GM19372 (cell line): ENCODE results near the gene VWDE.

Experiments used
- ATAC-seq: cut with Tn5 transposase; IDR thresholded peaks from one replicate; pipeline ENCODE4 v1.9.1; 2021; ENCODE audit warnings: mild to moderate bottlenecking, low read depth, moderate library complexity; ENCODE audit not compliant: unreplicated experiment

VWDE gene

DNA sequence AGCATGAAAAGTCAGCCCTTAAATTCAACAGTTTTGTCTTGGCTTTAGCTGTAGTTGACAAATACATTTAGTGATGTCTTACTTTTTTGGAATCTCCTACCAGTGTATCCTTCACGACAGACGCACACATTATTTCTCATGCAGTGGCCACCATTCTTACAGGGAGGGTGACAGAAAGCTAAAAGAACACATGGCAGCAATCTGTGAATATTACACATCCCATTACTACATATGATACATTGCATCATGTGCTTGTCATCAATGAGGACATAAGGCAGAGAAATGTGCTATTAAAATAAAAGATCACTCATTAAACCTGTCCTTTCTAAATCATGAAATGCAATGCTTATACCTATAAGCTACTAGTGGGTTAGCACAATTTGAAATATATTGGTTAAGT, 66.6 kb downstream of the VWDE start:
- no peak for ATAC-seq

DNA sequence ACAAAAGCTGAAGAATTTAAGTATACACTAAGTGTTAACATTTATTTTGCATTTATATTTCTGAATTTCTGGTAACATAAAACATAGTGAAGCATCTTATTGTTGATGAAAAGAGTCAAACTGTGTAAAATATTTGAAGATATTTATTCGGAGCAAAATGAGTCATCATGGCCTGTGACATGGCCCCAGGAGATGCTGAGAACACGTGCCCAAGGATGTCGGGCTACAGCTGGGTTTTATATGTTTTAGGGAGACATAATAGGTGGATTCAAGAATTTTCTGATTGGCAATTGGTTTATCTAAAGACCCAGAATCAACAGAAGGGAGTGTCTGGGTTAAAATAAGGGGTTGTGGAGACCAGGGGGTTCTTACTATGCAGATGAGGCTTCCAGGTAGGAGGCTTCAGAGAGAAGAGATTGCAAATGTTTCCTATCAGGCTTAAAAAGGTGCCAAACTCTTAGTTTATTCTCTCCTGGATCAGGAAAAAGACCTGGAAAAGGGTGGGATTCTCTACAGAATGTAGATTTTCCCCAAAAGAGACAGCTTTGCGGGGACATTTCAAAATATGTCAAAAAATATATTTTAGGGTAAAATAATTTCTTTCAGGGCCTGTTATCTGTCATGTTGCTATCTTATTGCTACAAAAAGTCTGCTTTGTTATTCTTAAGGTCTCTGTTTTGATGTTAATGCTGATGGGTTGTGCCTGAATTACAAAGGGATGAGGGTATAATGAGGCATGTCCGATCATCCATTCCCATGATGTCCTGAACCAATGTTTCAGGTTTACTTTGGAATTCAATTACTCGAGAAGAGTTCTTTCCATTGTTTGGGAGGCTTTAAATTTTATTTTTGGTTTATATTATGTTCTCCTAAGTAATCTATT, 74.5 kb downstream of the VWDE start:
- no peak for ATAC-seq

DNA sequence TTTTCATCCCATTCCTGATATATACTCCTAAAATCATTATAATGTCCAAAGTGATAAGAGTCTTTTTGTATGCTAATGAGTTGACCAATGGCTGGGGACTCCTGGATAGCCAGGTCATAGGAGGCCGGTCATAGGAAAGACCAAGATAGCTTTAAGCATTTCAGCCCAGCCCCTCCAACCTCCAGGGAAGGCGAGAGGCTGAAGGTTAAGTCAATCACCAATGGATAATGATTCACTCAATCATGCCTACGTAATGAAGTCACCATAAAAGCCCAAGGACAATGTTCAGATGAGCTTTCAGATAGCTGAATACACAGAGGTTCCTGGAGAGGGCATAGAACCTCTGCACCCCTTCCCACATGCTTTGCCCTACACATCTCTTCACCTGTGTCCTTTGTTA, 75.7 kb downstream of the VWDE start:
- no peak for ATAC-seq

DNA sequence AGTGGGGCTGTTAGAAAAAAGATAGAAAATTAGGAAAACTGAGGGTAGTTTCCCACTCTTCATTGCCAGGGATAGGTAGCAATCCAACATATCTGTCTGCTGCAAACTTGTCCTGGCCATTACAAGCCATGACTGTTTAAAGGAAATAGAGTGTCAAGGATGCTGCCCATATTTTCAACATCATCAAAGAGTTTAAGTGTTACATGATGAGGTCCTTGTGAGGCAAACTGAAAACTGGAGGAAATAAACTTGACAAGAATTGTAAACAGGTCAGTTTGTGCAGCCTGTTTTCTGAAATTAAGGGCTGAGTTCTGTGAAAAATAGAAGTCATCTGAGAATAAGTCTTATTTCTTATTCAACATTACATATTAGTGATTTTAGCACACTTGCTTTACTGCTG, 78.0 kb downstream of the VWDE start:
- no peak for ATAC-seq

DNA sequence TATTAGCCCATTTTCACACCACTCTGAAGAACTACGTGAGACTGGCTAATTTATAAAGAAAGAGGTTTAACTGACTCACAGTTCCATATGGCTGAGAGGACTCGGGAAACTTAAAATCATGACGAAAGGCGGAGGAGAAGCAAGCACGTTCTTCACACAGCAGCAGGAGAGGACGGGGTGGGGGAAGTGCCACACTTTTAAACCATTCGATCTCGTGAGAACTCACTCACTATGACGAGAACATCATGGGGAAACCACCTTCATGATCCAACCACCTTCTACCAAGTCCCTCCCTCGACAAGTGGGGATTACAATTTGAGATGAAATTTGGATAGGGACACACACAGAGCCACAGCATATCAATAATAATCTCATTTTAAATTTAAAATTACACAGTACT, 80.2 kb downstream of the VWDE start:
- ATAC-seq: no peak

DNA sequence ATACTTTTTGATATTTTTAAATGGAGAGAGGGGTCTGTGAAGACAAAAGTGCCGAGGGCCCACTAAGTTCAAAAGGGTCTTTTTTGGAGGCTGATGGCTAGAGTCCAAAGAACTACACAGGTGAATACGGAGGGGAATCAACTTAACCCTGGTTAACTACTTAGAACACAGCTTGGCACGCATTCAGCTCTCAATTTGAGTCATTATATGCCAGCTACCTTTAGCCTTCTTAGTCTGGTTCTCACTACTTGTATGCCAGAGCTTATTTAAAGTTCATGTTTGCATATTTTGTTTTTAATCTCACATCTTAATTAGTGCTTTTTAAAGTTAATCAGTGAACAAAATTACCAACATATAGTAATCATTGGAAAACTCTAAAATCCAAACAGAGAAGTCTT, 80.8 kb downstream of the VWDE start:
- ATAC-seq: no peak

DNA sequence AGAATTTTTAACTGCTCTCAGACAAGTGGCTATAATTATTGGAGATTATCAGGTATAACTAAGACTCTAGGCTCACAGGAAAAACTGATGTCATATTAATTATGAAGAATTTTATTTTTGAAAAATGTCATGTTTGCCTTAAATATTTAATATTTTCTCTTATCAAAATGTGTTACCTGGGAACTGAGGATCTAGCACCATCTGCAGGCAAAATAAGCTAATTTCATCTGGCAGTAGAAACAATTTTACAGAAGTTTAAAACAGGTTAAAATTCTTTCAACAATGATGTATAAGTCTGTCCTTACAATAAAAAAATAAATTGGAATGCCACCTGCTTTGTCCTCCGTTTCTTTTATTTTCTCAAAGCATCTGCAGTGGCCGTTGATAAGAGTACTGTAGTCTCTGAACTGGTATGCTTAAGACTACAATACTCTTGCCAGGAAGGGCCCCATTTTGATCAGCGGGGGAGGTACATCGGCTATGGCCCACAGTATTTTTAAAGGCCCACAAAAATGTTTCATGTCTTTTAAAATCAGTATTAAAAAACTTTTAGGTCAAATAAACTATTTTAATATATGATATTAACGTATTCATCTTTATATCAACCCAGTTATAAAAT, 81.3 kb downstream of the VWDE start:
- ATAC-seq: no peak

DNA sequence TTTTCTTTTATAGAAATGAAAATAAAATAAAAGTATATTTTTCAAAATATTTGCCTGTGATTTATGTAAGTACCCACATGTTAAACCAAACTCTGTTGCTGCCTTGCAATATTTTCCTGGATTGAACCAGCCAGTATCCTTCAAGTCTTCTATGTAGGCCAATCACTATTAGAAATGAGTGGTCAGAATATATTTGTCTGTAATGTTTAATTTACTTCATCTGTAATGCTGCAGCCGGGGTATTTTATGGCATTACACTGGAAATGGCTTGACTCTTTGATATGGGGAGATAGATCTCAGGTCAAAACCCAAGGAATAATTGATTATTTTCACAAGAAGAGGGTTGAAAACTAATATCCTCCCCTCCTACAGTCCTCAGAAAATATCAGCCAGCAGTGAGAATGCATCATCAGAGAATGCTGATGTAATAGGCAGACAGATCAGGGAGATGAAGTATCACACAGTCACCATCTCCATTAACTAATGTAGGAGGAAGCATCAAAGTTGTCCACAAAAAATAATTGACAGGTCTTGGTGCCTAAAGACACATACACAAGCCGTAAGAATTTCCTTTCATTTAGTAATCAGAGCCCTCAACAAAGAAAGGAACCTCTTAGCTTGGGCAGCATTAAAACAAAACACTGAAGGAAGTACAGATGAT, 82.5 kb downstream of the VWDE start:
- ATAC-seq: no peak

DNA sequence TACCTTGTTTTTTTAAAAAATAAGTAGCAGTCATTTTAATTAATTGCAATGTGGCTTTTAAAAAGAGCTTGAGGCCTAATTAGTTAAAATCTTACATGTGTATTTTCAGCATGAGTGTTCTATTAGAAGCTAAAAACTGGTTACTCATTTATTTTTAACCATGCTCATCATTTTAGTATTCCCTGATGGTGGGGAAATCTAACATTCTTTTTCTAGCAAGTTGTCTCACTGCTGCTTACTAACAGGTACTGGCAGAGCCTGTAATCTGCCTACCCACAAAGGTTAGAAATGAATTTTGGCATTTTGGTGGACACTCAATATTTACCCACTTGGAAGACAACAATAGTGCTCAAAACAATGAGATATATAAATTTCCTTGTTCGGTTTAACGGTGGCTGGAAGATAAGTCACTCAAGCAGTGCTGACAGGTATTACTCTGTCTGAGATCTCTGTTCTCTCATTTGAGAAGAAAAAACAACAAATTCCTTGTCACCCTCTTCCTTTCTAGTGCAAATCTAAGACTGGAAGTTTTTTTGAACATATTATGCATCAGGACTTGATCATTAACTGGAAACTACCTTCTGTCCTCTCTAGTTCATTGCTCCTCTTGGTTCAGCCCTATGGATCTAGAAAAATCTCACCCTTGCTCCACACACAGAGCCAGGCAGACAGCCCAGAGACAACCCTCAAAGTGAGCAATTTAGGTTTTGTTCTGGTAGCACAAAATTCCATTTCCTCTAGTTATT, 83.3 kb downstream of the VWDE start:
- no peak for ATAC-seq

DNA sequence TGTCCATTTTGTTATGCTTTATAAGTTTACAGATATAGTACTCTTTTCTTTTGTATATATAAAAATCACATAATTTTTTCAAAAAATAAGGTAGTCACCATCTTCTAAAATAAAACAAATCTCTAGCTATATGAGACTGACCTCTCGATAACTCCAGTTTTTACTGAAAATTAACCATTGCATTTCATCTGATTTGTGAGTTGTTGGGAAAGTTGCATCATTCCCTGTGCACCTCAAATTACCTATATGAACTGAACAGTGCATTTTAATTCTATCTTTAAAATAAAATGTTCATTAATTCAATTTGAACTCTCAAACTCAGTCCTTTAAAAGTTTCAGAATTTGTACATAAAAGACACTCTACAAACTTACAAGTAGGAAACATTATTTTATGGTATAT, 86.0 kb downstream of the VWDE start:
- ATAC-seq: no peak

DNA sequence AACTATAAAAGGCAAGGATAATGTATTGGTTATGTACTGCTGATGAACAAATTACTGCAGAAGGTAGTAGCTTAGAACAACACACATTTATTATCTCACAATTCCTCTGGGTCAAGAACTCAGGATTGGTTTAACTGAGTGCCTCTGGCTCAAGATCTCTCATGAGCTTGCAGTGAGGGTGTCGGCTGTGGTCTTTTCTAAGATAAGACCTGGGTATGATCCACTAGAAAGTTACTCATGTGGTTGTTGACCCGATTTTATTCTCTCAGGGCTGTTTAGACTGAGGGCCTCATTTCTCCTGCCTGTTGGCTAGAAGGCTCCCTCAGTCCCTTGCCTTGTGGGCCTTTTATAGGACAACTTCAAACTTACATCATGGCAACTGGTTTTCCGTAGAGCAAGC, 86.7 kb downstream of the VWDE start:
- ATAC-seq: no peak

DNA sequence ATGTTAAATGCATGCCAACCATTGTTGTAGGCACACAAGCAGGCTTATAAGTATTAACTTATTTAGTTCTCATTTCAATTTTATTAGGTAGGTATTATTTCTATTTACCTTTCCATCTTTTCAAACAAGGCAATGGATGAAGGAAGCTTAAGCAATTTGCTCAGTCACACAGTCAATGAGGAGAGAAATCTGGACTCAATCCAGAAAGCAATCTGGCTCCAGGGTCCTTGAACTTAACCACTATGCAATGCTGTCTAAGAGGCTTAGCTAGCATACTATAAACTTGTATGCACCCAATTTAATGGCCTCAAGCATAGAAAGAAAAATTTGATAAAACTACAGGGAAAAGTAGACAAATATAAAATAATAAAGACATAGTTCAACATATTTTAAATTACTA, 88.6 kb downstream of the VWDE start:
- no peak for ATAC-seq

DNA sequence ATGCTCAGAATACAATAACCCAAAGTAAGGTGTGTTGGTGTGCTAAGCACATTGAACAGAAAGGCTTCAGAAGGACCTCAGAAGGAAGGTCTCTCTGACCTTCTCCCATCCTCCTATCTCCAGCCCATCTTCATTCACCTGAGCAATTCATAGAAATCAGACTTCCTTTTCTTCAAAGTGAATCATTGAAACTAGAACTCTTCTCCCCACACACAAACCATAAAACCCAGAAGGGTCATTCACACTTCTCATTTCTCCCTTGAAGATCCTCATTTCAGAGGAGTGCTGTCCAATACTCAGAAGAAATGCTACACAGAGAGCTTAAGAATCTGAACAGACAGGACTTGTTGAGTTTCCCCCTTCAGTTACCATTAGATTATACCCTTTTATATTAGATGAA, 89.5 kb downstream of the VWDE start:
- no peak for ATAC-seq

DNA sequence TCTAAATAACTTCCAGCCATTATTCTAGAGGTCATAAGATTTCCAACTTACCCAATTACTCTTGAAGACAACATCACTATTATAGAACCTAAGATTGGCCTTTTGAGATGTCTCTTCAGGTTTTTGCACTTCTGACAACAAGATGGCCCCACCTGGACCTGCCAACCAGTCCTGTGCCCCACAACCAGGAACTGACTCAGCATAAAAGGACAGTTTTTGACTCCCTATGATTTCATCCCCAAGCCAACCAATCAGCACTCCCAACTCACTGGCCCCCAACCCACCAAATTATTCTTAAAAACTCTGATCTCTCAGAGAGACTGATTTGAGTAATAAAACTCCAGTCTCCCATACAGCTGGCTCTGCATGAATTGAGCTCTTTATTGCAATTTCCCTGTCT, 98.2 kb downstream of the VWDE start:
- no peak for ATAC-seq

DNA sequence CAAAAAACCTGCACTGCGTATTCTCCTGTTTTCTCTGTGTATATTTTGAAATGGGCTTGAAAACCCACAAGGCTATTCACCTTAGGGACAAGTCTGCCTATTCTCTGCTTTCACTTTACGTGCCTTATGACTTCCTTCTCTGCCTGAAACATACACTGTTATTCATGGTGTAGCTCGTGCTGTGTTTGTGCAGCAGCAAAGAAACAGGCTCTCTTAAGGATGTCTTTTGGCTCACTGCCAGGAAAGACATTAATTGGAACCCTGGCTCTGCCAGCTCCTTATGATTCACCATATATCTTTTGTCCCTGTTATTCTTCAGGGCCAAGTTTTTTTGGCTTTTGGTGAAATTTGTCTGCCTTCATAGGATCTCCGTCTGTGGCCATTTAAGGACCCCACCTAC, 100.2 kb downstream of the VWDE start:
- no peak for ATAC-seq

DNA sequence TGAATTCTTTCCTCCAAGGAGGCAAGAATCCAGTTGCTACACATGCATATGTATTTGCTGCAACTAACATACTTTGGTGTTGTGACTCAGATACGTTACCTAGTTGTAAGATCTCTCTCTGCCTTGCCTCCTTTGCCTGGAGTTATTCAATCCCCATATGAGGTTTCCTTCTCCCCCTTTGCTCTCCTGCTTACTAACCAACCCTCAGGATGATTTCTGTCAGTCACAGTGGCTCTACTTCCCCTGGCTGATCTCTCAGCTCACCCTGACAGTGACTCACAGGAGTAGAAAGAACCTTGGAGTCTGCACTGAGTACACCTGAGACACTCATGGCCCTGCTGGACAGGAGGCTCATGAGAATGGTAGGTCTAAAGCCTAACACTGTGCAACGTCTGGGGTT, 100.6 kb downstream of the VWDE start:
- no peak for ATAC-seq

DNA sequence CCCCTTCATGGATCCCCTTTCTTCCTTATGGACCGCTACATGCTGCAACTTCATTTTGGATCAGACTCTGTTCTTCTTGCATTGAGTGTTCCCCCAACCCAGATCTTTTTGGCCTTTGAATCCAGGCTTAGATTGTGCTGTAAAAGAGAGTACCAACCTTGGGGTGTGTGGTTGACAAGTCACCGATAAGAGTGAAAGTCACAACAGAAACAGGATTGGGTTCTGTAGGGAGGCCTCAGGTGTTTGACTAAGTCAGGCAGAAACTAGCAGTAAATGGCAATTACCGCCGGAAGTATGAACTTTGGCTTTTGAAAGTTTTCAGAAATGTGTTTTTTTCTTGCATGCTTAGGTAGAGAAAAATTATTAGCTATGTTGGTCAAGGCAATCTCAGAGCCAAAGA, 103.2 kb downstream of the VWDE start:
- ATAC-seq: no peak

DNA sequence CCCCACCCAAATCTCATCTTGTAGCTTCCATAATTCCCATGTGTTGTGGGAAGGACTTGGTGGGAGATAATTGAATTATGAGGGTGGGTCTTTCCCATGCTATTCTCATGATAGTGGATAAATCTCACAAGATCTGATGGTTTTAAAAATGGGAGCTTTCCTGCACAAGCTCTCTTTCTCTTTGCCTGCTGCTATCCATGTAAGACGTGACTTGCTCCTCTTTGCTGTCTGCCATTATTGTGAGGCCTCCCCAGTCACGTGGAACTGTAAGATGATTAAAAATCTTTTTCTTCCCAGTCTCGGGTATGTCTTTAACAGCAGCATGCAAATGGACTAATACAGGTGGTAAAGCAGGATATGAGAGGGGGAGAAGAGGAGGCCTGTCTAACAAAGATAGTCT, 104.3 kb downstream of the VWDE start:
- ATAC-seq: no peak

DNA sequence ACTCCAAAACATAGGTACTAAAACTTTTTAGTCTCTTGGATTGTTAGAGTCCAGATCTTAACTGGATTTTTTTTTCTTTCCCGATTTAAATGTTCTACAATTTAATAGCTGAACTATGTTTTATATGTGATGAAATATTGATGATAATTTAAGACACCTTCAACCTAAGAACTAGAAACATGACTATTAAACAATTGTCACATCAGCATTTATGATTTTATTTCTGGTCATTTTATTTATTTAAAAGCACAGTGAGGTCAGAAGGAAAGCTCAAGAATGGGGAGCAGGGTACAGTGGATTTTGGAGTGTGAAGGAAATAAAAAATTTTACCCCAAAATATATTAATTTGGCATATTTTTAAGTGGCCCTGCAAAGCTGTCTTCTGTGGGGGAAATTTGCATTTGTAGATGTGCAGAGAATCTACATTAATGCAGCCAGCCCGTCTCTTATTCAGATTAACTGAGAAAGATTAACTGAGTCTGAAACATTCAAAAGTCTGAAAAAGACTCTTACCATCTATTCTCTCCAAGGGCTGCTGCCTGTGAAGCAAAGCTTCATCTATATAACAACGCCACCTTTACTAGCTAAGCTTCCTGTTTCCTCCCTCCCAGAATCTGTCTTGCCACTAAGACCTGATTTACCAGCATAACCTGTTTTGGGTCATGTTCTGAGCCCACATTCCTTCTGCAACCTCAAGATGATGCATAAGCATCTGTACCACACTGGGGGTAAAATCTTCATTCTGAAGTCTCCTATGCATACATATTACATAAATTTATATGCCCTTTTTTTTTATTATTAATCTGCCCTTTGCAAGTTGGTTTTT, 106.2 kb downstream of the VWDE start:
- no peak for ATAC-seq

DNA sequence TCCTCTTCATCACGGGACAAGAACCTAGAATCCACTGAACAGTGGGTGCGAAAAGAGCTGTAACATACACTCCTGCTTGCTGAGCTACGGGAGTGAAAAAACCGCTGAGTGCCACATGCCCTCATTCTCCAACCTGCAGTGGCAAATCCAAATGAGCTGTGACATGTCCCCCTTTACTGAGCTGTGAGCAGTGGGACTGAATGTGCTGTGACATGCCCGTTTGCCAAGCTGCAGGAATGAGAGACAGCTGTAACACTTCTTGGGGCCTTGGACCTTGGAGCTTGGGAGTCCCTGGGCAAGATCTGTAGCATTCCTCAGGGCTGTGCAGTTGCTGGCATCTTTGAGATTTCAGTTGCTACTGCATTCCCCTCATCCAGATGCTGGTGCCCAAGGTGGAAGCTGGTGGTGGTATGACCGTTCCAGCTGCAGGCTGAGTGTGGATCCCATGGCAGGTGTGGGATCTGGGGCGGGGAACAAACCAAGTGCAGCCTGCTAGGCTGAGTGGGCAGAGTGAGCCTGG, 107.6 kb downstream of the VWDE start:
- ATAC-seq: no peak
